K562 (cell line): ENCODE data around the gene ATG4D. TPM values are rescaled to one million over a fixed set of nuclear protein-coding genes. Genes with fewer than 3 reads are reported as not detected.

Experiments used
- ARID1B ChIP-seq: fragments of 450-650 bp; IDR thresholded peaks from 2 replicates; pipeline ENCODE4 v1.6.1; 2016; ENCODE audit warnings: antibody characterized with exemption, mild to moderate bottlenecking, inconsistent platforms
- CCNT2 ChIP-seq: IDR thresholded peaks from 2 replicates; pipeline ENCODE4 v1.6.1; 2011; ENCODE audit warnings: borderline replicate concordance, low read depth, mild to moderate bottlenecking, moderate library complexity, mixed read lengths, low read length; ENCODE audit not compliant: insufficient read length; ENCODE audit errors: extremely low read depth
- CEBPZ ChIP-seq: fragments of 150-350 bp; IDR thresholded peaks from 2 replicates; pipeline ENCODE4 v1.6.1; 2014; ENCODE audit warnings: low read depth, mild to moderate bottlenecking, low read length, borderline replicate concordance
- E2F1 ChIP-seq: sonication (generic); formaldehyde crosslinking; IDR thresholded peaks from 2 replicates; pipeline ENCODE4 v1.8.1; 2023; ENCODE audit warnings: mild to moderate bottlenecking, missing genetic modification reagents, moderate library complexity
- ERF ChIP-seq: fragments of 450-650 bp; formaldehyde crosslinking; IDR thresholded peaks from 2 replicates; pipeline ENCODE4 v1.4.0; 2020; ENCODE audit warnings: mild to moderate bottlenecking, mixed read lengths
- NCOA1 ChIP-seq: fragments of 450-650 bp; IDR thresholded peaks from 2 replicates; pipeline ENCODE4 v1.6.1; 2016; ENCODE audit warnings: low read depth
- SRSF9 ChIP-seq: fragments of 200-400 bp; formaldehyde crosslinking; IDR thresholded peaks from 2 replicates; pipeline ENCODE4 v1.6.1; 2017; ENCODE audit warnings: low read depth, low read length, borderline replicate concordance
- STAG1 ChIP-seq: sonication (generic); formaldehyde crosslinking; IDR thresholded peaks from 2 replicates; pipeline ENCODE4 v1.5.0; 2020; ENCODE audit warnings: missing genetic modification reagents, borderline replicate concordance
- TAF15 ChIP-seq: fragments of 200-400 bp; formaldehyde crosslinking; IDR thresholded peaks from 2 replicates; pipeline ENCODE4 v1.6.1; 2017; ENCODE audit warnings: mild to moderate bottlenecking, low read depth, low read length, moderate library complexity
- ZNF398 ChIP-seq: fragments of 250-450 bp; sonication (Bioruptor Pico); IDR thresholded peaks from 2 replicates; pipeline ENCODE4 v1.8.0; 2021; ENCODE audit warnings: moderate library complexity, mild to moderate bottlenecking, inconsistent platforms
- polyA plus RNA-seq, 8 experiments: library from polyadenylated mRNA; depleted of rRNA in 4 of 8; stranded (reverse) in 5 of 8; unstranded in 3 of 8; fragments of >200 nt; fragmentation: Nextera tagmentation in 2 of 8; fragmentation: Illumina TruSeq in 1 of 8; extraction: Ambion mirVana in 2 of 8; extraction: Trizol in 1 of 8; gene quantifications; 2 replicates each; pipeline versions ENCODE4 v1.2.1 to v1.2.3, GENCODE V29; 2011 to 2014; ENCODE audit warnings: inconsistent platforms in 1 of 8, missing spikeins in 1 of 8
- total RNA-seq, 7 experiments: library from RNA; depleted of rRNA in 6 of 7; stranded (reverse); fragments of >200 nt in 6 of 7; fragmentation: Illumina TruSeq in 2 of 7; extraction: Trizol in 2 of 7; gene quantifications; 2 replicates each; pipeline versions ENCODE4 v1.2.1 to v1.2.3, GENCODE V29; 2011 to 2021; ENCODE audit warnings: low replicate concordance in 1 of 7
- TF ChIP-seq, protein P1 (sequence below): fragments of 250-450 bp; sonication (Bioruptor Pico); IDR thresholded peaks from 2 replicates; pipeline ENCODE4 v1.8.0; 2022; ENCODE audit warnings: moderate library complexity, mild to moderate bottlenecking, inconsistent platforms
- TF ChIP-seq, protein P2 (sequence below): sonication (generic); formaldehyde crosslinking; IDR thresholded peaks from 2 replicates; pipeline ENCODE4 v1.8.1; 2022; ENCODE audit warnings: missing genetic modification reagents
- TF ChIP-seq, protein P3 (sequence below), 2 experiments: fragments of 450-650 bp; IDR thresholded peaks; 2 replicates each; pipeline ENCODE4 v1.6.1; 2018; ENCODE audit warnings: mild to moderate bottlenecking in 2 of 2, low read depth in 1 of 2; ENCODE audit not compliant: partially characterized antibody in 2 of 2

ATG4D gene
- total and polyA plus RNA-seq, 9 of the 15 experiments (the other 6 are each of a cell fraction or from before 2014, with no cell fraction given), result 0.51 to 66.1 (median 22.9) TPM

GRCh38 chr19:10602330-10603083, 58.8 kb downstream of the ATG4D start (continued):
- TF ChIP-seq CEBPZ, result no peak
- no peak for TF ChIP-seq ZNF398 (CRISPR knock-in tag)
- TF ChIP-seq, protein P1, sequence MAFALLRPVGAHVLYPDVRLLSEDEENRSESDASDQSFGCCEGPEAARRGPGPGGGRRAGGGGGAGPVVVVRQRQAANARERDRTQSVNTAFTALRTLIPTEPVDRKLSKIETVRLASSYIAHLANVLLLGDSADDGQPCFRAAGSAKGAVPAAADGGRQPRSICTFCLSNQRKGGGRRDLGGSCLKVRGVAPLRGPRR (CRISPR knock-in tag), result 0 out of 2 replicates have a peak, but pooled peaks have one; percentile 21
- no peak for TF ChIP-seq STAG1 (CRISPR knock-in tag)
- TF ChIP-seq SRSF9, result no peak
- TF ChIP-seq, protein P2, sequence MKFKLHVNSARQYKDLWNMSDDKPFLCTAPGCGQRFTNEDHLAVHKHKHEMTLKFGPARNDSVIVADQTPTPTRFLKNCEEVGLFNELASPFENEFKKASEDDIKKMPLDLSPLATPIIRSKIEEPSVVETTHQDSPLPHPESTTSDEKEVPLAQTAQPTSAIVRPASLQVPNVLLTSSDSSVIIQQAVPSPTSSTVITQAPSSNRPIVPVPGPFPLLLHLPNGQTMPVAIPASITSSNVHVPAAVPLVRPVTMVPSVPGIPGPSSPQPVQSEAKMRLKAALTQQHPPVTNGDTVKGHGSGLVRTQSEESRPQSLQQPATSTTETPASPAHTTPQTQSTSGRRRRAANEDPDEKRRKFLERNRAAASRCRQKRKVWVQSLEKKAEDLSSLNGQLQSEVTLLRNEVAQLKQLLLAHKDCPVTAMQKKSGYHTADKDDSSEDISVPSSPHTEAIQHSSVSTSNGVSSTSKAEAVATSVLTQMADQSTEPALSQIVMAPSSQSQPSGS (CRISPR knock-in tag), result no peak
- no peak for TF ChIP-seq TAF15
- no peak for TF ChIP-seq E2F1
- TF ChIP-seq ERF, result peak; percentile 47; the same call in 1 of the 2 replicates
- 0 out of 2 replicates have a peak, but pooled peaks have one; percentile 25 for TF ChIP-seq NCOA1
- TF ChIP-seq ARID1B, result peak; percentile 71
- peak; percentile 50 for TF ChIP-seq CCNT2
- TF ChIP-seq, protein P3, sequence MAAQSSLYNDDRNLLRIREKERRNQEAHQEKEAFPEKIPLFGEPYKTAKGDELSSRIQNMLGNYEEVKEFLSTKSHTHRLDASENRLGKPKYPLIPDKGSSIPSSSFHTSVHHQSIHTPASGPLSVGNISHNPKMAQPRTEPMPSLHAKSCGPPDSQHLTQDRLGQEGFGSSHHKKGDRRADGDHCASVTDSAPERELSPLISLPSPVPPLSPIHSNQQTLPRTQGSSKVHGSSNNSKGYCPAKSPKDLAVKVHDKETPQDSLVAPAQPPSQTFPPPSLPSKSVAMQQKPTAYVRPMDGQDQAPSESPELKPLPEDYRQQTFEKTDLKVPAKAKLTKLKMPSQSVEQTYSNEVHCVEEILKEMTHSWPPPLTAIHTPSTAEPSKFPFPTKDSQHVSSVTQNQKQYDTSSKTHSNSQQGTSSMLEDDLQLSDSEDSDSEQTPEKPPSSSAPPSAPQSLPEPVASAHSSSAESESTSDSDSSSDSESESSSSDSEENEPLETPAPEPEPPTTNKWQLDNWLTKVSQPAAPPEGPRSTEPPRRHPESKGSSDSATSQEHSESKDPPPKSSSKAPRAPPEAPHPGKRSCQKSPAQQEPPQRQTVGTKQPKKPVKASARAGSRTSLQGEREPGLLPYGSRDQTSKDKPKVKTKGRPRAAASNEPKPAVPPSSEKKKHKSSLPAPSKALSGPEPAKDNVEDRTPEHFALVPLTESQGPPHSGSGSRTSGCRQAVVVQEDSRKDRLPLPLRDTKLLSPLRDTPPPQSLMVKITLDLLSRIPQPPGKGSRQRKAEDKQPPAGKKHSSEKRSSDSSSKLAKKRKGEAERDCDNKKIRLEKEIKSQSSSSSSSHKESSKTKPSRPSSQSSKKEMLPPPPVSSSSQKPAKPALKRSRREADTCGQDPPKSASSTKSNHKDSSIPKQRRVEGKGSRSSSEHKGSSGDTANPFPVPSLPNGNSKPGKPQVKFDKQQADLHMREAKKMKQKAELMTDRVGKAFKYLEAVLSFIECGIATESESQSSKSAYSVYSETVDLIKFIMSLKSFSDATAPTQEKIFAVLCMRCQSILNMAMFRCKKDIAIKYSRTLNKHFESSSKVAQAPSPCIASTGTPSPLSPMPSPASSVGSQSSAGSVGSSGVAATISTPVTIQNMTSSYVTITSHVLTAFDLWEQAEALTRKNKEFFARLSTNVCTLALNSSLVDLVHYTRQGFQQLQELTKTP (IDR thresholded peaks at IDR 0.05; ENCODE audit: low read depth in 1 of 2, partially characterized antibody in 2 of 2), result peak in 1 of 2 experiments; percentile 23
